ENCODE measurements around the gene TMEM132A.

- TF ChIP-seq EZH2 (optimal IDR thresholded peaks at IDR 0.05; ENCODE audit: low read depth, low read length) (no peak), CTCF (IDR thresholded peaks at IDR 0.05; ENCODE audit: low read length) (no peak), EZH2phosphoT487 (IDR thresholded peaks at IDR 0.05; ENCODE audit: low read length) (no peak)
Observed at GRCh38 chr11:60985991-60986915, 62.0 kb downstream of the TMEM132A start.
